Stimulated activated CD8-positive, alpha-beta memory T cell treated with anti-CD3 and anti-CD28 coated beads, Interleukin-12 subunit alpha, Interleukin-12 subunit beta, amount 100 ng/mL, for 1 hour (primary cell): ENCODE measurements around the gene SPIB.
"Not testable (repeated sequence)": the region's sequence is repeated elsewhere in the genome, so short reads cannot be mapped to it uniquely, and the experiment has no call there.

ENCODE experiments used
- DNase-seq: peaks from one replicate; pipeline ENCODE4 v3.0.0-alpha.2; 2020; ENCODE audit warnings: low read depth

SPIB gene

GRCh38 chr19:50439130-50439529, 20.4 kb downstream of the SPIB start:
- DNase-seq = not testable (repeated sequence)

GRCh38 chr19:50444059-50444458, 25.3 kb downstream of the SPIB start:
- no peak for DNase-seq

- DNase-seq = no peak
Observed at GRCh38 chr19:50447053-50447452, 28.3 kb downstream of the SPIB start.

- DNase-seq = no peak
Observed at GRCh38 chr19:50447750-50448149, 29.0 kb downstream of the SPIB start.

DNA sequence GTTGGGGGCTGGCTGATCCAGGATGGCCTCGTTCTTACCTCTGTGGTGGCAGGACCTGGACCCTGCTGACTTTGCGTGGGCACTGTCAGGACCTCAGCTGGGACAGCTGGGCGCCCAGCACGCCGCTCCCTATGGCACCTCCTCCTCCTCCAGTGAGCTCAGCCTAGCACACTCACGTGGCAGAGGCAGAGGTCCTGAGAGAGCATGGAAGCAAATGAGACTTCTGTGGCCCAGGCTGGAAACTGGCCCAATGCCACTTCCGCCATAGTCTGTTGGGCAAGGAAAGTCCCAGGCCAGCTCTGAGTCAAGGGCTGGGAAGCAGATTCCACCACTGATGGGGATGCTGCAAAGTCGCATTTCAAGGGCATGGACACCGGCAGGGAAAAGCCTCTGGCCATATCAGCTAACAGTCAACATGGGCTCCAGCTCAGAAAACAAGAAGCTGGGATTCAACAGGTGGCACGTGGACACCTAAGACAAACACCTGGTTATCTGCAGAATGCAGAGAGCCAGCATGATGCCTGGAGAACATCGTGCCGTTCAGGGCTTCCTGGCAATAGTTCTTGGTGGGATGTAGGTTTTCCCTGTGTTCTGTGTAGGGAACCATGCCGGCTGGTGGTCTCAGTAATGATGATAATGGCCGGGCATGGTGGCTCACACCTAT, 30.6 kb downstream of the SPIB start:
- no peak for DNase-seq

GRCh38 chr19:50450369-50451222, 31.9 kb downstream of the SPIB start:
- DNase-seq = no peak

DNA sequence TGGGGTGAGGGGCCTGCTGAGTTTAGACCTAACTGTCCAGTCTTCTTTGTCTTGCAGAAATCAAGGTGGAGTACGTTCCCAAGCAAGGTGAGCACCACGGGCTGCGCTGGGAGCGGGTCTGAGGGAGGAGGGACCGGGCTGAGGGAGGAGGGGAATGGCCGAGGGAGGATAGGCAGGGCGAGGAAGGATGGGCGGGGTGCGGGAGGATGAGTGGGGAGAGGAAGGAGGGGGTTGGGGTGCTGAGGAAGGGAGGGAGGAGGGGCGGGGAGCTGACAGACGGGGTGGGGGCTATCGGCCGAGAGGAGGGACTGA, 32.4 kb downstream of the SPIB start:
- DNase-seq = no peak

- DNase-seq = no peak
Observed at GRCh38 chr19:50453243-50453642, 34.5 kb downstream of the SPIB start.

GRCh38 chr19:50455992-50456391, 37.3 kb downstream of the SPIB start:
- no peak for DNase-seq

DNA sequence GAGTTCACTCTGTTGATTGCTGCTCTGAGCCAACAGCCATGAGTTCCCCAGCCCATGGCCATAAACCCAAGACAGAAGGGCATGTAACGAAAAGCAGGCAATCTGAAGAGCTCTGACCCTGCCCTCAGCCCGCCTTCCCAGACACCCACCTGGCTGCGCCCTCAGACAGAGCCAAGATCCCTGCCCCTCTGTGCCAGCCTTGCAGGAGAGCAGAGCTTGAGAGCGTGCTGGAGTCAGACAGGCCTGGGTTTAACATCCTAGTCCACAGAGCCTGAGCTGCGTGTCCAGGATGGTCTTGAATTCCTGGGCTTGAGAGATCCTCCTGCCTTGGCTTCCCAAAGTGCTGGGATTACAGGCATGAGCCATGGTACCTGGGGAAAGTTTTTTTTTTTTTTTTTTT, 38.6 kb downstream of the SPIB start:
- no peak for DNase-seq

GRCh38 chr19:50458396-50459066, 39.8 kb downstream of the SPIB start:
- DNase-seq = no peak

GRCh38 chr19:50459067-50459456, 40.3 kb downstream of the SPIB start:
- no peak for DNase-seq

GRCh38 chr19:50459638-50460037, 40.9 kb downstream of the SPIB start:
- DNase-seq = no peak

- no peak for DNase-seq
Observed at GRCh38 chr19:50460161-50460765, 41.5 kb downstream of the SPIB start.

DNA sequence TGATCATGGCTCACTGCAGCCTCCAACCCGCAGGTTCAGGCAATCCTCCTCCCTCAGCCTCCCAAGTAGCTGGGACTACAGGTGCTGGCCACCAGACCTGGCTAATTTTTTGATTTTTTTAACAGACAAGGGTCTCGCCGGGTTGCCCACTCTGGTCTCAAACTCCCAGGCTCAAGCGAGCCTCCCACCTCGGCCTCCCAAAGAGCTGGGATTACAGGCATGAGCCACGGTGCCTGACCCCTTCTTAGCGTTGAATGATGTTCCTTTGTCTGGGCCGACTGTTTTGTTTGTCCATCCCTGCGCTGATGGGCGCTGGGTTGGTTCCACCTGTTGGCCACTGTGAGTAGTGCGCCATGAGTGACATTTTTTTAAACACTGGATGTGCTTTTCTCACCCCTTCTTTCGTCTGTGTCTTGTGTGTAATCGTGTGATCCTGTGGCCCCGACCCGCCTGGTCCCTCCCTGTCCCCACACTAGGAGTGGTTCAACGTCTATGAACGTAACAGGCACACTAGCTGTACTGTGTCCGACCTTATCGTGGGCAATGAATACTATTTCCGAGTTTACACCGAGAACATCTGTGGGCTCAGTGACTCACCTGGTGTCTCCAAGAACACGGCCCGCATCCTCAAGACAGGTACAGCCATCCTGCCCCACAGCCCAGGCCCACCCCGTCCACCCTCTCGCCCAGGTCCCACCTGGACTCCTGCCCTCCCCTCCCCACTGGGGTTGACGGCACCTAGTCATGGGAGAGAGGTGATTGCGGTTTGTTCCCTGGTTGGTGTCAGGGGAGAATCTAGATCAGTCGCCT, 42.5 kb downstream of the SPIB start:
- DNase-seq = peak; percentile 28

DNA sequence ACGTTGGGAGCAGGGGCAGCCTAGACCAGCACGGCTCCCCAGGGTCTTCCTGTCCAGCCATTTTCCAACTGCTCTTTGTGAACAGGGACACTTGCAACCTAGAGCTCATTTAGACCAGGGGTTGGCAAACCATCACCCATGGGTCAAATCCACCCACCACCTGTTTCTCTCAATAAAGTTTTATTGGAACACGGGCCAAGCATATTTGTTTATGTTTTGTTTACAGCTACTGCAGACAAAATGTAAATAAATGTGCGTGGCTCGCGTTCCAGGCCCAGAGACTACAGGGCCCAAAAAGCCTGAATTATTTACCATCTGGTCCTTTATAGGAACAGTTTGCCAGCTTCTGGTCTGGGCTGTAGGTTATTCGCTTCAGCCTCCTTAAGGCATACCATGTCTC, 44.2 kb downstream of the SPIB start:
- DNase-seq = no peak

DNA sequence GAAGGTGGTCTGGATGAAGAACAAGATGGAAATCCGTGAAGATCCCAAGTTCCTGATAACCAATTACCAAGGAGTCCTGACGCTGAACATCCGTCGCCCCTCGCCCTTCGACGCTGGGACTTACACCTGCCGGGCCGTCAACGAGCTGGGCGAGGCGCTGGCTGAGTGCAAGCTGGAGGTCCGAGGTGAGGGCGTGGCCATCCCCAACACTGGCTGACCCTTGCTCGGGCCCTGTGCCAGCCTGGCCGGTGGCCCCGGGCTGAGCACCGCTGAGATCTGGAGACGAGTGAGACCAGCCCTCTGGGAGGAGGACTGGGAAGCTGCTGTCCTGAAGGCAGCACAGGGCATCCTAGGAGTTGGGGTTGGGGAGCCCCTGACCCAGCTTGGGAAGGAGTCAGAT, 45.6 kb downstream of the SPIB start:
- DNase-seq = no peak

GRCh38 chr19:50465000-50465399, 46.3 kb downstream of the SPIB start:
- no peak for DNase-seq

- DNase-seq = no peak
Observed at GRCh38 chr19:50465986-50466705, 47.4 kb downstream of the SPIB start.

GRCh38 chr19:50466706-50467039, 47.9 kb downstream of the SPIB start:
- no peak for DNase-seq

- no peak for DNase-seq
Observed at GRCh38 chr19:50467566-50467965, 48.8 kb downstream of the SPIB start.
